ENCODE measurements around the gene CYB5D1. TPM values are rescaled to one million over a fixed set of nuclear protein-coding genes. Genes with fewer than 3 reads are reported as not detected.
A peak's percentile ranks its signal among the peaks of the same experiment; 100 is the strongest.
"Not testable (repeated sequence)": the region's sequence is repeated elsewhere in the genome, so short reads cannot be mapped to it uniquely, and the experiment has no call there.

CYB5D1 gene
- total RNA-seq, 4 donors from 2014 or later: 14.9 to 29.5 (median 23.5) TPM

DNA sequence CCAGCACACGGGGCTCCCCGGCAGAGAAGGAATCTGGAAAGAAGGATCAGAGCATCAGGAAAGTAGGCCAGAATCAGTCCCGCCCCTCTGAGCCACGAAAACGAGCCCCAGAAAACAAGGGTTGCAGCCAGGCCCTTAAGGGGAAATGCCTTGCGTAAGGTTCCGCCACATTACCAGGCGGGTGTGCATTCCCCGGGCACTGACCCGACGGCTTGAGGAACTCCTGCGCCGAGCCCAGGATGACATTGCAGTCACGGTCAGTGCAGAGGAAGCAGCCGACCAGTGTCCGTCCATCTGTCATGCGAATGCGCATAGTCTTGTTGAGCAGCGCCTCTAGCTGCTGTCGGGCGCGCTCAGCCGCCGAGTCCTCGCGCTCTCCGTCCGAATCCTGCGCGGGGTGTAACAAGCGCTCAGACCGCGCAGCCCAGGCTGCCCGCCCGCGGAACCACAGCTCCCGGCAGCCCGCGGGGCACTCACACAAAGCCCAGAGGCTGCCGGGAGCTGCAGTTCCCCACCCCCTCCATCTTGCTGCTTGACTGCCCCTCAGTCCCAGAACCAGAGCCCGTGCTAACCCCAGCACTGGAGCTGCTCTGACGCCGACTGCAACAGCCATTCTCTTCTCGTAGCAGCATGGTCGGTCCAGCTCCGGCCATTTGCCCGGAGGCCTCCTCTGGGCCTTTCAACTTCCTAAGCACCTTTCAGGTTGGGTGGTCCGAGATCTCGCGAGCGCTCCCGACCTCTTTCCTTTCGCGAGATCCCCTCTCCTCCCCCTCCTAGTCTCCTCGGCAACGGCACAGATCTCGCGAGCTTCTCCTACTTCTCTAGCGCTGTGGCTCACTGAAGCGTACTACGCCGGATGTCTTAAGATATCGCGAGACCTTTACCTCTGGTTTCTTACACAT lies 741 bp upstream of the CYB5D1 start, which contains the start of gene NAA38:
Gene NAA38 (minus strand): TSS at position 749 of the 902 bp plus-strand sequence. CDS start 96 bp downstream, at position 653.
- peak in 1 of 2 donors; percentile 46 for TF ChIP-seq POLR2A (IDR thresholded peaks at IDR 0.05)
- TF ChIP-seq, protein P1, sequence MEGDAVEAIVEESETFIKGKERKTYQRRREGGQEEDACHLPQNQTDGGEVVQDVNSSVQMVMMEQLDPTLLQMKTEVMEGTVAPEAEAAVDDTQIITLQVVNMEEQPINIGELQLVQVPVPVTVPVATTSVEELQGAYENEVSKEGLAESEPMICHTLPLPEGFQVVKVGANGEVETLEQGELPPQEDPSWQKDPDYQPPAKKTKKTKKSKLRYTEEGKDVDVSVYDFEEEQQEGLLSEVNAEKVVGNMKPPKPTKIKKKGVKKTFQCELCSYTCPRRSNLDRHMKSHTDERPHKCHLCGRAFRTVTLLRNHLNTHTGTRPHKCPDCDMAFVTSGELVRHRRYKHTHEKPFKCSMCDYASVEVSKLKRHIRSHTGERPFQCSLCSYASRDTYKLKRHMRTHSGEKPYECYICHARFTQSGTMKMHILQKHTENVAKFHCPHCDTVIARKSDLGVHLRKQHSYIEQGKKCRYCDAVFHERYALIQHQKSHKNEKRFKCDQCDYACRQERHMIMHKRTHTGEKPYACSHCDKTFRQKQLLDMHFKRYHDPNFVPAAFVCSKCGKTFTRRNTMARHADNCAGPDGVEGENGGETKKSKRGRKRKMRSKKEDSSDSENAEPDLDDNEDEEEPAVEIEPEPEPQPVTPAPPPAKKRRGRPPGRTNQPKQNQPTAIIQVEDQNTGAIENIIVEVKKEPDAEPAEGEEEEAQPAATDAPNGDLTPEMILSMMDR (IDR thresholded peaks at IDR 0.05): peak in 4 of 6 experiments; percentile 25 to 41 (median 30)
- no peaks in the 10 kb centered on the region for H3K9me3 ChIP-seq
- WGBS, 2 donors: 0 to 1% methylated on average over 28 to 47 of the region's 64 CpGs
- H3K4me1 ChIP-seq: peaks cover 22 to 30% of the 10 kb centered on the region in 2 donors
- peak; percentile 98 for DNase-seq
- H3K36me3 ChIP-seq: peaks cover 11% of the 10 kb centered on the region in 2 donors
- peak within 1 kb of the TSS; percentile 41 to 93 (median 50) for H3K4me3 ChIP-seq (replicated peaks in 1 of 3)
- no peaks in the 10 kb centered on the region for H3K27me3 ChIP-seq
- intact Hi-C loops (cut with DNase I): loop anchor here (5.0 kb wide), 1 partner anchor 35 kb away; no protein-coding TSS in a partner anchor
- H3K27ac ChIP-seq: peak within 1 kb of the TSS; percentile 68 to 92 (median 88)

DNA sequence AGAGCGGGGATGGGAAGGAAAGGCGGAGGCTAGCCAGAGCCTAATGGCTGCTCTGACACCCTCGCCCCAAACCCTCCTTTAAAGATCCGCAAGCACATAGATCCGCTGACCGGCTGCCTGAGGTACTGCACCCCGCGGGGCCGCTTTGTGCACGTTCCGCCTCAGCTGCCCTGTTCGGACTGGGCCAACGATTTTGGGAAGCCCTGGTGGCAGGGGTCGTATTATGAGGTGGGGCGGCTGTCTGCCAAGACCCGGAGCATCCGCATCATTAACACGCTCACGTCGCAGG lies 663 bp downstream of the CYB5D1 start:
- H3K27ac ChIP-seq: peak overlapping the region in 2 of 3 donors; percentile 88 to 92
- peak overlapping the region; percentile 32 to 93 (median 50) for H3K4me3 ChIP-seq (replicated peaks in 1 of 3)
- TF ChIP-seq, protein P1 (IDR thresholded peaks at IDR 0.05): peak in 4 of 6 experiments; percentile 43 to 54 (median 46)
- no peak for TF ChIP-seq POLR2A (IDR thresholded peaks at IDR 0.05)
- DNase-seq: peak; percentile 55 to 60
- H3K27me3 ChIP-seq: no peaks in the 10 kb centered on the region
- WGBS, 2 donors: 21 to 36% methylated on average over 18 to 20 of the region's 20 CpGs
- H3K4me1 ChIP-seq: peaks cover 22 to 28% of the 10 kb centered on the region in 2 donors
- no peaks in the 10 kb centered on the region for H3K9me3 ChIP-seq
- intact Hi-C loops (cut with DNase I): loop anchor here (5.0 kb wide), 1 partner anchor 36 kb away; no protein-coding TSS in a partner anchor
- H3K36me3 ChIP-seq: peaks cover 0 to 5% of the 10 kb centered on the region in 2 donors

DNA sequence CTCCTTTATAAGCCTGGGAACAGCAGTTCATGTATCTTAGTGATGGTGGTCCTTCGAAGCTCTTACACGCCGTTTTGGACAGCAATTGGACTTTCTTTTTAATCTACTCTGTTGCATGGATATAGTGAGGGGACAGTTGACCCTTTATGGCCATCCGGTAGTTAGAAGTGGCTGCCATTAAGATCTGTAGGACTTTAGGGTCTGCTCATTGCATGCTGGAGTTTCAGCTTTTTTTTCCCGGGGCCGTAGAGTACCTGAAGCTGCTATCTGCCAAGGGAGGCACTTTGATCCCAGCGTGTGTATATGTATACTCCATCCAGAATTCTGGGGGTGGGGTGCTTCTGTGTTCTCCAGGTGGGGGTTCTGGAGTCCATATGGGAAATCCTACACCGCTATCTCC lies 1.2 kb downstream of the CYB5D1 start:
- H3K4me3 ChIP-seq (replicated peaks in 1 of 3): no peak overlapping the region
- intact Hi-C loops (cut with DNase I): loop anchor here (5.0 kb wide), 1 partner anchor 37 kb away; no protein-coding TSS in a partner anchor
- no peak overlapping the region for H3K27ac ChIP-seq
- H3K4me1 ChIP-seq: peaks cover 22 to 28% of the 10 kb centered on the region in 2 donors
- H3K9me3 ChIP-seq: no peaks in the 10 kb centered on the region
- TF ChIP-seq, protein P1 (IDR thresholded peaks at IDR 0.05): no peak
- no peak for TF ChIP-seq POLR2A (IDR thresholded peaks at IDR 0.05)
- no peaks in the 10 kb centered on the region for H3K27me3 ChIP-seq
- no peak for DNase-seq
- peaks cover 0 to 2% of the 10 kb centered on the region in 2 donors for H3K36me3 ChIP-seq
- WGBS, 2 donors: 87 to 89% methylated on average over 8 of the region's 8 CpGs

DNA sequence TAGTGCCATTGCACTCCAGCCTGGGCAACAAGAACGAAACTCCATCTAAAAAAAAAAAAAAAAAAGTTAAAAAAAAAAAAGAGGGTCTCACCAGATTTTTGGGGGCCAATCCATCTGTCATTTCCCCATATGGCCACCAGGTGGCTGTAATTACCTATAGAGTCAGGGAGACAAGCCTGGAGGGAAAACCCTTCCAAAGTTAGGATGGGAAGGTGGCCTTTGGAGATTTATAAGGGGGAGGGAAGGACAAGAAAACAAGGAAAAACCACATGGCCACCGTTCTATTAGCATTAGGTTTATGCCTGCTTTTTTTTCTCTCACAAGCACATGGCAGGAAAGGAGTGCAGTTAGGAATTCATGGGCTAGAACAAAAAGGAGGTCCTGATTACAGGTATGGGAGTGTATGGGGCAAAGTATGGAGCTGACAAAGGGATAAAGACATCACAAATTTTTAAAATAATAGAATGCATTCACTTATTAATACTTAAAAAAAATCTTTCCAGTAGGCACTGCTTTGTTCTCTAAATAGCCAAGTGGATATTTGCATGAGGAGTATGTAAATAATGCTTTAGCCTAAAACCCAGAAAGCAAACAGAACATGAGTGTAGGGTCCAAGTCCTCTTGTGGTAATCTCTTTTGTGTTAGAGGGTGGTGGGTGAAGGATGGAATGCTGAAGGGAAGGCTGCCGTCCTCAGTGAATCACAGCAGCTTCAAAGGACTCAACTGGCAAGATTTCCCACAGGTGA lies 5.1 kb downstream of the CYB5D1 start:
- intact Hi-C loops (cut with DNase I): loop anchor here (5.0 kb wide), 2 partner anchors 64 to 124 kb away; partner anchors contain the start of gene KCNAB3
- TF ChIP-seq, protein P1 (IDR thresholded peaks at IDR 0.05): peak; percentile 64 to 92 (median 77)
- TF ChIP-seq POLR2A (IDR thresholded peaks at IDR 0.05): no peak

DNA sequence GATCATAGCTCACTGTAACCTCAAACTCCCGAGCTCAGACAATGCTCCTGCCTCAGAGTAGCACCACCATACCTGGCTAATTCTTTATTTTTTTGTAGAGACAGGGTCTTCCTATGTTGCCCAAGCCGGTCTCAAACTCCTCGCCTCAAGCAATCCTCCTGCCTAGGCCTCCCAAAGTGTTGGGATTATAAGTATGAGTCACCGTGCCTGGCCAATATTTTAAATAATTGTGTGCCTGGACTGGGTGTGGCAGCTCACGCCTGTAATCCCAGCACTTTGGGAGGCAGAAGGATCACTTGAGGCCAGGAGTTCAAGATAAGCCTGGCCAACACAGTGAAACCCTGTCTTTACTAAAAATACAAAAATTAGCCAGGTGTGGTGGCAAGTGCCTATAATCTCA lies 6.6 kb downstream of the CYB5D1 start:
- not testable (repeated sequence) for H3K36me3 ChIP-seq; H3K4me3 ChIP-seq (replicated peaks in 1 of 3); H3K27me3 ChIP-seq; DNase-seq; H3K27ac ChIP-seq; H3K9me3 ChIP-seq; H3K4me1 ChIP-seq
- intact Hi-C loops (cut with DNase I): loop anchor here (5.0 kb wide), 2 partner anchors 63 to 123 kb away; partner anchors contain the start of gene KCNAB3
- WGBS, 2 donors: 74 to 83% methylated on average over 5 of the region's 5 CpGs

More for the DNA sequence above, 5.1 kb downstream of the CYB5D1 start:
- peak; percentile 49 to 52 for DNase-seq
- Histone ChIP-seq H3K27me3 (no peaks in the 10 kb centered on the region), H3K27ac (no peak overlapping the region), H3K36me3 (peaks cover 0 to 2% of the 10 kb centered on the region in 2 donors), H3K4me3 (replicated peaks in 1 of 3) (no peak overlapping the region), H3K4me1 (peaks cover 10 to 11% of the 10 kb centered on the region in 2 donors), H3K9me3 (no peaks in the 10 kb centered on the region)
- 44 to 48% methylated on average over 3 of the region's 3 CpGs for WGBS, 2 donors

All from thyroid gland (tissue), 4 donors.